ENCODE results near the gene TAGLN2.
"Not testable (repeated sequence)": the region's sequence is repeated elsewhere in the genome, so short reads cannot be mapped to it uniquely, and the experiment has no call there.

TAGLN2 gene

GRCh38 chr1:159921251-159921650 lies 4.1 kb downstream of the TAGLN2 start:
- DNase-seq (ENCODE audit: low read depth in 2 of 2), result no peak

GRCh38 chr1:159920651-159921050 lies 4.7 kb downstream of the TAGLN2 start:
- DNase-seq (ENCODE audit: low read depth in 2 of 2), result no peak

- no peak for DNase-seq (ENCODE audit: low read depth in 2 of 2)
Observed at GRCh38 chr1:159920202-159920601, 5.1 kb downstream of the TAGLN2 start.

GRCh38 chr1:159919236-159919865 lies 6.0 kb downstream of the TAGLN2 start:
- DNase-seq (ENCODE audit: low read depth in 2 of 2), result no peak

- DNase-seq (ENCODE audit: low read depth in 2 of 2), result no peak
Observed at GRCh38 chr1:159918352-159919200, 6.7 kb downstream of the TAGLN2 start.

- DNase-seq (ENCODE audit: low read depth in 2 of 2), result no peak
Observed at GRCh38 chr1:159917533-159918351, 7.6 kb downstream of the TAGLN2 start.

- no peak for DNase-seq (ENCODE audit: low read depth in 2 of 2)
Observed at GRCh38 chr1:159916242-159917051, 8.9 kb downstream of the TAGLN2 start.

- DNase-seq (ENCODE audit: low read depth in 2 of 2), result no peak
Observed at GRCh38 chr1:159915571-159916241, 9.6 kb downstream of the TAGLN2 start.

GRCh38 chr1:159914252-159915018 lies 10.9 kb downstream of the TAGLN2 start:
- DNase-seq (ENCODE audit: low read depth in 2 of 2), result no peak

GRCh38 chr1:159913451-159914192 lies 11.7 kb downstream of the TAGLN2 start:
- DNase-seq (ENCODE audit: low read depth in 2 of 2), result no peak

- DNase-seq (ENCODE audit: low read depth in 2 of 2), result no peak
Observed at GRCh38 chr1:159911326-159912070, 13.8 kb downstream of the TAGLN2 start.

- DNase-seq (ENCODE audit: low read depth in 2 of 2), result no peak
Observed at GRCh38 chr1:159908031-159908940, 17.0 kb downstream of the TAGLN2 start.

- no peak for DNase-seq (ENCODE audit: low read depth in 2 of 2)
Observed at GRCh38 chr1:159906960-159907359, 18.3 kb downstream of the TAGLN2 start.

GRCh38 chr1:159904036-159904435 lies 21.3 kb downstream of the TAGLN2 start:
- DNase-seq (ENCODE audit: low read depth in 2 of 2), result not testable (repeated sequence)

- no peak for DNase-seq (ENCODE audit: low read depth in 2 of 2)
Observed at GRCh38 chr1:159902541-159902940, 22.8 kb downstream of the TAGLN2 start.

GRCh38 chr1:159900755-159901360 lies 24.4 kb downstream of the TAGLN2 start:
- DNase-seq (ENCODE audit: low read depth in 2 of 2), result no peak

- DNase-seq (ENCODE audit: low read depth in 2 of 2), result no peak
Observed at GRCh38 chr1:159900086-159900680, 25.1 kb downstream of the TAGLN2 start, which contains the start of gene CFAP45. TSS of gene CFAP45 (minus strand) at chr1:159900165. CDS start at chr1:159900098, 67 bp downstream.
